ENCODE data around the gene CDH22. TPM values are rescaled to one million over a fixed set of nuclear protein-coding genes. Genes with fewer than 3 reads are reported as not detected.

The CDH22 gene
- total RNA-seq, 4 donors from 2014 or later, result not detected

DNA sequence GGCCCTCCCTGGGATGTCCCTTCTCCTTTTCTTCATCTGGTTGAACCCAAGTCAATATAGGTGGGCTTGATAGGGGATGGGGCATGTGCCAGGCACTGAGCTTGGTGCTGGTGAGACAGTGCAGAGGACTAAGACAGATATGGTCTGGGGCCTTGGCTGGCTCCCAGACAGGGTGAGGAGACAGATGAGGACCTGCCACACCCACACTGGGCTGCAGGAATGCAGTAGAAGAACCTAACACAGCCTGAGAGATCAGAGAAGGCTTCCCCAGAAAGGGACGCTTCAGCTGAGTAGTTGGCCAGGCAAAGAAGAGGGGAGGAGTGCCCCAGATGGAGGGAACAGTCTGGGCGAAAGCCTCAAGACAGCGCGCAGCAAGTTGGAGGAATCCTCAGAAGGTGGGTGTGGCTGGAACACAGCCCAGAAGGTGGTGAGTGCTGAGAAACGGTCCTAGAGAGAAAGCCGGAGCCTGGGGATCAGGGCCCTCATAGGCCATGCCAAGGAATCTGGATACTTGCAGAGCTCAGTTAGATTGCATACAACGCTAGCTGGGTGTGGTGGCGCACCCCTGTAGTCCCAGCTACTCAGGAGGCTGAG is 163.8 kb downstream of the CDH22 start:
- DNase-seq, result no peak
- Histone ChIP-seq H3K36me3 (no peaks in the 10 kb centered on the region), H3K9me3 (no peaks in the 10 kb centered on the region), H3K27me3 (no peaks in the 10 kb centered on the region), H3K4me3 (no peak overlapping the region), H3K27ac (no peak overlapping the region), H3K4me1 (no peaks in the 10 kb centered on the region)
- TF ChIP-seq, protein P1, sequence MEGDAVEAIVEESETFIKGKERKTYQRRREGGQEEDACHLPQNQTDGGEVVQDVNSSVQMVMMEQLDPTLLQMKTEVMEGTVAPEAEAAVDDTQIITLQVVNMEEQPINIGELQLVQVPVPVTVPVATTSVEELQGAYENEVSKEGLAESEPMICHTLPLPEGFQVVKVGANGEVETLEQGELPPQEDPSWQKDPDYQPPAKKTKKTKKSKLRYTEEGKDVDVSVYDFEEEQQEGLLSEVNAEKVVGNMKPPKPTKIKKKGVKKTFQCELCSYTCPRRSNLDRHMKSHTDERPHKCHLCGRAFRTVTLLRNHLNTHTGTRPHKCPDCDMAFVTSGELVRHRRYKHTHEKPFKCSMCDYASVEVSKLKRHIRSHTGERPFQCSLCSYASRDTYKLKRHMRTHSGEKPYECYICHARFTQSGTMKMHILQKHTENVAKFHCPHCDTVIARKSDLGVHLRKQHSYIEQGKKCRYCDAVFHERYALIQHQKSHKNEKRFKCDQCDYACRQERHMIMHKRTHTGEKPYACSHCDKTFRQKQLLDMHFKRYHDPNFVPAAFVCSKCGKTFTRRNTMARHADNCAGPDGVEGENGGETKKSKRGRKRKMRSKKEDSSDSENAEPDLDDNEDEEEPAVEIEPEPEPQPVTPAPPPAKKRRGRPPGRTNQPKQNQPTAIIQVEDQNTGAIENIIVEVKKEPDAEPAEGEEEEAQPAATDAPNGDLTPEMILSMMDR (IDR thresholded peaks at IDR 0.05), result no peak
- no peak for TF ChIP-seq POLR2A (IDR thresholded peaks at IDR 0.05)

DNA sequence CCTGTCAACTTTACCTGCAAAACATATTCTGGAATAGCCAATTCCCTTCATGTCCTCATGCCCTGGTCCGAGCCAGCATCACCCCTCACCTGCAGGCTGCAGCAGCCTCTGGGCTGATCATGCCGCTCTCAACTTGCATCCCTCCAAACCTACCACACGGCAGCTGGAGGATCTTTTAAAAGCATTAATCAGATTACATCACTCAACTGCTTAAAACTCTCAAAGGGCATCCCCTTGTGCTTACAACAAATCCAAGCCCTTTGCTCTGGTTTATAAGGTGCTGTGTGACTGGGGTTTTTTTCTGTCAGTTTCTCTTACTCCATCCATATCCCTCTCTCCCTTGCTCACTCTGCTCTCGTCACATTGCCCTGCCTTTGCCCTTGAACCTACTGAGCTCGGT is 166.2 kb downstream of the CDH22 start:
- DNase-seq, result no peak

DNA sequence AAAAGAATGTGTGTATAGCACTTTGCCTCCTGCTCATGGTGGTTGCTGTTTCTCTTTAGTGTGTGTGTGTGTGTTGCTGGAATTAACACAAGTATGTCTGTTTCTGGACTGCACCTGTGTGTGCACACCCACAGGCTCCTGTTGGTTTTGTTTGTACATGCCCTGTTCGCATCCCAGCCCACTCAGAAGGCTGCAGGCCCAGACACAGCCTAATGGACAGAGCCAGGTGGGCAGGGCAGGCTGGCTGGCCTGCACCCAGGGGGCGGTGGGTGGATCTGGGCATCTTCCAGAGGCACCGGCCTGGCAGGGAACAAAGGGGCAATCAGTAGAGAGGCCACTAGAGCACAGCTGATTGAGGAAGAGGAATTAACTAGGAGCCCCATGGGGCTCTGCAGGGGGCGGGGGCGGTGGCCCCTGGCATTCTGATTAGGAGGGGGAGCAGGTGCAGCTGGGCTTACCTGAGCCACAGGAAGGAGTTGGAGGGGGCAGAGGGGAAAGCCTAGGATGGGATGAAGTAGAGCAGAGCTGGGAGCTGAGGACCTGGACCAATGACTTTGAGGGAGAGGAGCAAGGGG is 168.3 kb downstream of the CDH22 start:
- TF ChIP-seq, protein P1 (IDR thresholded peaks at IDR 0.05), result no peak
- TF ChIP-seq POLR2A (IDR thresholded peaks at IDR 0.05), result no peak
- H3K4me3 ChIP-seq, result no peak overlapping the region
- H3K27me3 ChIP-seq, result no peaks in the 10 kb centered on the region
- H3K27ac ChIP-seq, result no peak overlapping the region
- H3K36me3 ChIP-seq, result no peaks in the 10 kb centered on the region
- DNase-seq, result no peak
- no peaks in the 10 kb centered on the region for H3K9me3 ChIP-seq
- no peaks in the 10 kb centered on the region for H3K4me1 ChIP-seq

More for the DNA sequence above, 166.2 kb downstream of the CDH22 start:
- no peaks in the 10 kb centered on the region for H3K27me3 ChIP-seq
- H3K36me3 ChIP-seq, result no peaks in the 10 kb centered on the region
- H3K9me3 ChIP-seq, result no peaks in the 10 kb centered on the region
- TF ChIP-seq POLR2A (IDR thresholded peaks at IDR 0.05), result no peak
- TF ChIP-seq, protein P1 (IDR thresholded peaks at IDR 0.05), result no peak
- no peak overlapping the region for H3K4me3 ChIP-seq
- no peak overlapping the region for H3K27ac ChIP-seq
- no peaks in the 10 kb centered on the region for H3K4me1 ChIP-seq

DNA sequence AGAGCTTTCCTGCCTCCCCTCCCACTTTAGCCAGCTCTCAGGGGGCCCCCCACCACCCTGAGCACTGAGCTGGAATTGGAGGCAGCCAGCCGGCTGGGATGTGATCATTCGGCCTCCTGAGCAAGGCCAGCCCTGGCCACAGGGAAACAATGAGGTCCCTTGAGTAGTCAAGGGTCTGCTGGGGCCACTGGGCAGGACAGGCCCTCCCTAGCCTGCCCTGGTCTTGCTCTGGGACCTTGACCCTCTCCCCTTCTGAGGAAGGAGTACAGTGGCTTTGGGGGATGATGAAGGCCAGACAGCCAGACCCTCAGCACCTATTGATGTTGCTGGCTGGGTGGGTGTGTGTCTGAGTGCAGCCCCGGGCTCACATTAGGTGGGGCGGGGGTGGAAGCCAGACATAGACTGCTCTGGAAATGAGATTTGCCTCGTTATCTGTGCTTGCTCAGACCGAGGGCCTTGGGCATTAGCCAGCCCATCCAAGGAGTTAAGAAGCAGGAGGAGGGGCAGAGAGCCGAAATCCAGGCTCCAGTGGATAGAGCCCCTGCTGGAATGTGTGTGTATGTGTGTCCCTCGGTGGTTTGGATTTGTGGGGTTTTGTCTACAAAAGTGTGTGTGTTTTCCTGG is 168.9 kb downstream of the CDH22 start:
- no peaks in the 10 kb centered on the region for H3K4me1 ChIP-seq
- no peak overlapping the region for H3K27ac ChIP-seq
- TF ChIP-seq, protein P1 (IDR thresholded peaks at IDR 0.05), result no peak
- TF ChIP-seq POLR2A (IDR thresholded peaks at IDR 0.05), result no peak
- H3K4me3 ChIP-seq, result no peak overlapping the region
- no peaks in the 10 kb centered on the region for H3K9me3 ChIP-seq
- H3K36me3 ChIP-seq, result no peaks in the 10 kb centered on the region
- no peaks in the 10 kb centered on the region for H3K27me3 ChIP-seq
- no peak for DNase-seq

DNA sequence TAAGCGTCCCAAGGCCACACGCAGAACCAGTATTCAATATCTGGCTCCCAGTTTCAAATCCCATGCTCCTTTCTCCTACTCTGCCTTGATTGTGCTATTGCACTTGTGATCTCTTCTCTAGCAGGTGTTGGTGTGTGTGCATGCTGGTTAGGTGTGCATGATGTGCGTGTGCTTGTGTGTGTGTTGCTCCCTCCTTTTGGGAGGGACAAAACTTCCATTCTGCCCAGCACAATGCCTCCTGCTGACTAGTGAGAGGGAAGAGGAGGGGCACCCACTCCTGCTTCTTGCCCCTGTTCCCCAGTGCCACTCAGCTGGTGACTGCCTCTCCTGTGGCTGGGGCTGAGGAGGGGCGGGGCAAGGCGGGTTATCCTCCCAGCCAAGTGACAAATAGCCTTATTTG is 170.5 kb downstream of the CDH22 start:
- Histone ChIP-seq H3K27me3 (no peaks in the 10 kb centered on the region), H3K27ac (no peak overlapping the region), H3K36me3 (no peaks in the 10 kb centered on the region), H3K9me3 (no peaks in the 10 kb centered on the region), H3K4me3 (no peak overlapping the region), H3K4me1 (no peaks in the 10 kb centered on the region)
- no peak for DNase-seq
- TF ChIP-seq, protein P1 (IDR thresholded peaks at IDR 0.05), result no peak
- no peak for TF ChIP-seq POLR2A (IDR thresholded peaks at IDR 0.05)
